HG03460 (cell line): ENCODE data around the gene DGLUCY.
"Not testable (repeated sequence)": the region's sequence is repeated elsewhere in the genome, so short reads cannot be mapped to it uniquely, and the experiment has no call there.

Source experiments
- ATAC-seq: cut with Tn5 transposase; IDR thresholded peaks from one replicate; pipeline ENCODE4 v1.9.1; 2021; ENCODE audit not compliant: unreplicated experiment

The DGLUCY gene

DNA sequence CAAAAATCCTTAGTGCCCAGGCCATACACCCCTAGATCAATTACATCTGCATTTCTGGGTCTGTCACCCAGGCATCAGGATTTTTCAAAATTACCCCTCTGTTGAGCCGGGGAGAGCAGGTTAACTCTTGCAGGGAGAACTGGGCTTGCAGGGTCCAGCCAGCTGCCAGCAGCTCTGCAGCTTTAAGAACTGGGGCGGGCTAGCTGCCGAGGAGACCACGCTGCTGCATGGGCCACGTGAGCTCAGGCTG, at the start of gene DGLUCY:
Gene DGLUCY, plus strand, starts transcription at position 245 of the 250 bp plus-strand sequence. CDS start 46,222 bp downstream, outside the sequence.
- peak; percentile 67 for ATAC-seq

- no peak for ATAC-seq
These were observed 48.6 kb upstream of the DGLUCY start for GRCh38 chr14:91065266-91065665.

- no peak for ATAC-seq
These were observed 46.7 kb upstream of the DGLUCY start for GRCh38 chr14:91067186-91067585.

DNA sequence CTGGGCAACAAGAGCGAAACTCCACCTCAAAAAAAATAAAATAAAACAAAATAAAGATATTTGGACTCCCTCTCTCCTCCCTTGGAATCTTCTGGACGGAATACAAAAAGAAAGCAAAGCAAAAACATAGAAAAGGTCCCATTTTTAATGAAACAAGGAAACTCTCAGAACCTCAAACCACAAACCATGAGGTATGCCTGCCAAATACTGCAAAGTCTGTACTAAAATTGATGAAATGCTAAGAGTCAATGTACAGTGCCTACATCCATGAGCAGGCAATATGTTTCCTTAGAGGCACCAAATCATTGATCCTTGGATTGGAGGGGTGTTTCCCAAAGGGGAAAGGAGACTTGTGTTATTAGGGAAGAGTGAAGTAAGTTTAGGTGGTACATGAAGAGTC, 45.2 kb upstream of the DGLUCY start:
- no peak for ATAC-seq

DNA sequence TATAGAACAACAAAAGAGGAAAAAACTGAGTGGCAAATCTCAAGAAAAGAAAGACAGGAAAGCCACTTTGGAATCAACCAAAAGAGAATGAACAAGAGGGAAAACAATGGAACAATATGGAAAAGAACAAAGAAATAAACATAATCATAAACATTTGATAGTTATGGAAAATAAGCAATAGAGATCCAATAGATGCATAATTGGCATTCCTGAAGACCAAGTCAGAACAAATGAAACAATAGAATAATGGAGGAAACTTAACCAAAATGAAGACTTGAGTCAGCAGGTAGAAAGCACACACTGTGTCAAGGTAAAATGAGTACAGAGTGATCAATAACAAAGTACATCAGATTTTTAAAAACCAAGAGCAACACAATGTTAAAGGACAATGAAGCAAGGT, 43.3 kb upstream of the DGLUCY start:
- ATAC-seq, result no peak

- ATAC-seq, result no peak
These were observed 38.3 kb upstream of the DGLUCY start for GRCh38 chr14:91075553-91075952.

DNA sequence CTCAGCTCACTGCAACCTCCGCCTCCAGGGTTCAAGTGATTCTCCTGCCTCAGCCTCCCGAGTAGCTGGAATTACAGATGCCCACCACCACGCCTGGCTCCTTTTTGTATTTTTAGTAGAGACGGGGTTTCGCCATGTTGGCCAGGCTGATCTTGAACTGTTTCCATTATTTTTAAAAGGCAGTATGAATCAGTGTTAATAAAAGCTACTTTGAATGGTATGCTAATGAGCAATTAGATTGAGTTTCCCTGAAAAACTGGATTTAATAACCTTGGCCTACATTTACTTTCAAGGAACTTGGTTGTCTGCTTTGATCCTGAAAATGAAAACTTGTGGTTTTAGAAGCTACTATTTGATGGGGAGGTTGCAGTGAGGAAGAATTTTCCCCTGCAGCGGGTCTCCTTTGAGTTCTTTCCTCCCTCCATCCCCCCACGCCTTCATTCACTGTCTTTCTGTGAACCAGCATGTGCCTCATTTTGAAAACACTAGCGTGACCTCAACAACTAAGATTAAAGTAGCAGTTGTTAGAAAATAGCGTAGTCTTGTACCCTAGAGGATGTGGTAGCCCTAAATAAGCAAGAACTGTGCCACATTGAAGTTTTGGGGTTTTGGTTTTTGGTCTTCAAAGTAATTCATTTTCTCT, 35.7 kb upstream of the DGLUCY start:
- ATAC-seq, result peak; percentile 80

DNA sequence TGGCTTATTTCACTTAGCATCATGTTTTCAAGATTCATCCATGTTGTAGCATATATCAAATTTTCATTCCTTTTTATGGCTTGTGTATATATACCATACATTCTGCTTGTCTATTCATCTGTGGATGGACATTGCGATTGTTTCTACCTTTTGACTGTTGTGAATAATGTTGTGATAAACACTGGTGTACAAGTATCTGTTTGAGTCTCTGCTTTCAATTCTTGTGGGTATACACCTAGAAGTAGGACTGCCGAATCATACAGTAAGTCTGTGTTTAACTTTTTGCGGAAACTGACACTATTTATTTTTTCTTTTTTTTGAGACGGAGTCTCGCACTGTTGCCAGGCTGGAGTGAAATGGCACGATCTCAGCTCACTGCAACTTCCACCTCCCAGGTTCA, 33.8 kb upstream of the DGLUCY start:
- no peak for ATAC-seq

DNA sequence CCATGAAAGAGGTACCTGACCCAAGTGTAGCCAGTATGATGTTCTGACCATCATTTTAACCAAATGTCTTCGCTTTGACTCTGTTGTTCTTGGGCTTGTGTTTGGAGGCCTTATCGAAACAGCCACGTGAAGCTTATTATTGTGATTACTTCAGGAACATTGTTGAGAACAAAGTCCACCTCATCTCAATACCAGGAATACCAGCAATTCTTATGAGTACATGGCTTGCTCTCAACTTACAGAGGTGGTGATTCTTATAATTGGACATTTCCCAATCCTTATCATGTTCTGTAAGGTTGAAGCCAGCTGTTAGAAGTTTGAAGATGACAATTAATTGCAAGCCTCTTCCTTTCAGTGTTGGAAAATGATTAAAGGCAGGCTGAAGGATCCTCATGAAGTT, 31.6 kb upstream of the DGLUCY start:
- no peak for ATAC-seq

- no peak for ATAC-seq
These were observed 29.4 kb upstream of the DGLUCY start for GRCh38 chr14:91084516-91084915.

- not testable (repeated sequence) for ATAC-seq
These were observed 26.4 kb upstream of the DGLUCY start for GRCh38 chr14:91087470-91087869.

GRCh38 chr14:91088585-91089235, 25.2 kb upstream of the DGLUCY start:
- no peak for ATAC-seq

DNA sequence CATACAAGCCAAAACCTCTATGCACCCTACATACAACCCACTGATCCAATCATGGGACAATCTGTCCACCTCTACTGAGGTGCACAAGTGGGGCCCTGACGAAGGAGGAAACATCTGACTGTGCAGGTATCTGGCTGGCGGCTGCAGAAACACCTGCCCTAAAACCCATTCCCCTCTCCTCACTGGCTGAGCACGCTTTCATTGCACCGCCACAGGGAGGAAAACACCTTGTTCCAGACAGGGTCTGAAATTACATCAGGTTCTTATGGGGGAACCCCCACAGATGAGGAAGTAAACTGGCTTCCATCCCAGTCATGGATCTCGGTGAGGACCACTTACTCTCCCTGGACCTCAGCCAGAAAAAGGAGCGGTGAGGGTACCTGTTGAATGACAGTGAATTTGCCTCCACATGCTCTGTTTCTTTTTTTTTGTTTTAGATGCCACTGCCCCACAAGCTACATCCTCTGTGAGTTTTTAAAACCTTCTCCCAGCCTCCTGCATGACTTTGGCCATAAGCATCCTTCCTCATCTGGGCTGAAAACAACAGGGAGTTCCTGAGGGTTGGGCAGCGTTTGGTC, 23.8 kb upstream of the DGLUCY start:
- ATAC-seq, result no peak

- ATAC-seq, result no peak
These were observed 23.1 kb upstream of the DGLUCY start for GRCh38 chr14:91090743-91091142.

DNA sequence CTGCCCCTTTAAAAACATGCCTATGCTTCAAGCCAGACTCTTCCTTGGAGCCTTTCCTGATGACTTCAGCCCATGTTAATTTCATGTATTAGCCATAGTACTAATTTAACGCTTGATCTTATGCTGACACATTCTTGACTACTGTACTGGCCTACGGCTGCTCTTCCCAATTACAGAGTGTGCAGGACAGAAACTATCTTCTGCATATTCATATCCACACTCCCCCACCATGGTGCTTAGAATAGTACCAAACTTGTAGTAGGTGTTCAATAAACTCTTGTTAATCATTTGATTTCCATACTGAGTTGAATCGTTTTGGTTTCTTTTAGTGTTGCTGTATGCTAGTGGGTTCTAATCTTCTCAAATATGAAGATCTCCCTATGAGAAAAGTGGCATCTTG, 21.8 kb upstream of the DGLUCY start:
- no peak for ATAC-seq

- ATAC-seq, result not testable (repeated sequence)
These were observed 20.0 kb upstream of the DGLUCY start for GRCh38 chr14:91093743-91094472.

- ATAC-seq, result no peak
These were observed 19.1 kb upstream of the DGLUCY start for GRCh38 chr14:91094772-91095171.

- no peak for ATAC-seq
These were observed 18.7 kb upstream of the DGLUCY start for GRCh38 chr14:91095178-91095577.

DNA sequence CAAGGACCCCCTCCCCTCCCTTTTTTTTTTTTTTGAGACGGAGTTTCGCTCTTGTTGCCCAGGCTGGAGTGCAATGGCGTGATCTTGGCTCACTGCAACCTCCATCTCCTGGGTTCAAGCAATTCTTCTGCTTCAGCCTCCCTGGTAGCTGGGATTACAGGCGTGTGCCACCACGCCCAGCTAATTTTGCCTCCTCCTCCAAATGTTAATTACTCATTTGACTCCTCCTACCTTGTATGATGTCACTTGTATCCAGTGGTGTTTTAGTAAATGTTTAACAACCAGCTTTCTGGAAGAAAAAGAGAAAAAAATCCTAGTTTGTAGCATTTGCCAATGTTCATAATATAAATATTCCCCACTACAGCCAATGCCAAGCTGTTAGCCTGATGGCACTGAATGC, 16.2 kb upstream of the DGLUCY start:
- ATAC-seq, result not testable (repeated sequence)

DNA sequence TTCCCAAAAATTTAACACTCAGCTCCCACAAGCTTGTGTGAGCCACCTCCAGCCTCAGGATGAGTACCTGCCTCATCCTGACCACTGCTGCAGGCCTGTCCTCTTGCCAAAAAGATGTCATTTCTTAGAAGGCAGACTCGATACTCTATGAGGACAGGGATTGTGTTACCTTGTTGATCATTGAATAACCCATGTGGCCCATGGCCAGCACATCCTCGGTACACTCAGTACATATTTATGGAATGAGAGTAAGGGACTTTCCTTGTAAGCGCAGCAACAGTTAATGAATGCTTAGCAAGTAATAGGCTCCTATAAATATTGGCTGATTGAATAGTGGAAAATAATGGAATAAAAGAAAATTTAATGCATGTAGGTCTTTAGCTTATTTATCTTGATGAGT, 15.3 kb upstream of the DGLUCY start:
- no peak for ATAC-seq

DNA sequence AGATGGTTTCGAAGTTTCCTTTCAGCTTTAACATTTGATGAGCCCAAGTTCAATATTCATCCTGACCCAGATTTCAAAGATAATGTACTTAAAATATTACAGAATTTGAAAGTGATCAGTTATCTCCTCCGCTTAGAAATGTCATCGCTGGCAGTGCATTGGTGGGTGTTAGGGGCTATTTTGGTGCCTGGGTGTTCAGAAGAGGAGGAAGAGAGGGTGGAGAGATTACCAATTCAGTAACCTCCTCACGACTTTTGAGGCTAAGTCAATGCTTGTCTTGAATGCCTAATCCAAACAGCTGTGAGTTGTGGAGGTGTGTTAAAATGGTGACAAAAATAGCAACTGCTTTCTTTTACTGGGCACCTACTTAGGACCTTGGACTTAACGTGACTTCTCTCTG, 13.8 kb upstream of the DGLUCY start:
- no peak for ATAC-seq

- ATAC-seq, result no peak
These were observed 10.8 kb upstream of the DGLUCY start for GRCh38 chr14:91103116-91103515.
